GM21786 (cell line): ENCODE results near the gene KLHL35.
"Not testable (repeated sequence)": the region's sequence is repeated elsewhere in the genome, so short reads cannot be mapped to it uniquely, and the experiment has no call there.

ENCODE experiments used
- ATAC-seq: cut with Tn5 transposase; IDR thresholded peaks from one replicate; pipeline ENCODE4 v1.9.1; 2021; ENCODE audit not compliant: unreplicated experiment

Gene KLHL35

DNA sequence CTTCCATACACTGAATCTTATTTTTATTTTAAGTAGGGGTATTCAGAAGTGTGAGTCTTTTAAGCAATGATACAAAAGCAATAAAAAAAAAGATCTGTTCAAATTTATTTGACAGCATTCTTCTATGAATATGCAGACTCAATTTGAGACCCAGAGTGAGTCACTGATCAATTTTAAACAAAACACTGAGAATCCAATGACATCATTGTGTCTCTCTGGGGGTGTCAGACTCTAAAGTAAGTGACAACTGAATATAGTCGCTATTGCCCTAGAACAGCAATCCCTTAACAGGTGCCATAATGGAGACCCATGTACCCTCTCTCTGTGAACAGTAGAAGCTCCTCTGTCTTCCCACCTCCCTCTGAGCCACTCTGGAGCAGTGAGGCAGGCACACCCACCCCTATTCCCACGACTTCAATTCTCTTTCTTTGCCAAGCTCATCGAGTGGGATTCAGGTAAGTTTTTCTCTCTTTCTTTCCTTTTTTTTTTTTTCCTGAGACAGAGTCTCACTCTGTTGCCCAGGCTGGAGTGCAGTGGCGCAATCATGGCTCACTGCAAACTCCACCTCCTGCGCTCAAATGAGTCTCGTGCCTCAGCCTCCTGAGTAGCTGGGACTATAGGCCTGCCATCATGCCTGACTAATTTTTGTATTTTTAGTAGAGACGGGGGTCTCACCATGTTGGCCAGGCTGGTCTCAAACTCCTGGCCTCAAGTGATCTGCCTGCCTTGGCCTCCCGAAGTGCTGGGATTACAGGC lies 38.7 kb downstream of the KLHL35 start:
- no peak for ATAC-seq

DNA sequence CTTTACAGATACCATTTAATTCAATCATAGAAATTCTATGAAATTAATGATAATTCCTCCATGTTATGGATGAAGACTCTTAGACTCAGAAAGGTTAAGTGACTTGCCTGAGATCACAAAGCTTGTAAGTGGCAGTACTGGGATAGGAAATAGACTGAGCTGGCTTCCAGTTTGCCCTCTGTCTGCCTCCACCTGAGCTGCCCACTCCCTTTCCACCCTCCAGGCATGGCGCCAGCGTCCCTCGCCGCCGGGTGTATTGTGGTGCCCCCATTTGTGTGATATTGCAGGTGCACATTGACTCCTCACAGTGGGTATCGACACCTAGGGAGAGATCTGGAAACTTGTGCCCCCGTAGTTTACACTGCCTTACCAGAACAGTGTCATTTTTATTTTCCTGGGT lies 43.1 kb downstream of the KLHL35 start:
- ATAC-seq = no peak

DNA sequence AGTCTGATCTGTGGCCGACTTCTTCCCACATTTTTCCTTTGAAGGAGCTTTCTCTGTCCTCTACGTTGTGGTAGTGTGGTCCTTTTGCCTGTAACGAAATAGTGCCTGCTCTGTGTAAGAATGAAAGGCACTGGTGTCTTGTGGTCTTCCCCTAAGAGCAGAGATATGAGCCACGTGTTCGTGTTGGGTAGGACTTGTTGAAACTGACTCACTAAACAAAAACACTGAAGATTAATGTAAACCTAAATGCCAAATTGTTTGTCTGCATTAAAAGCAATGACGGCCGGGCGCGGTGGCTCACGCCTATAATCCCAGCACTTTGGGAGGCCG lies 43.8 kb downstream of the KLHL35 start:
- no peak for ATAC-seq

GRCh38 chr11:75388386-75389275 lies 44.4 kb downstream of the KLHL35 start:
- ATAC-seq = no peak

GRCh38 chr11:75387736-75388294 lies 45.2 kb downstream of the KLHL35 start:
- no peak for ATAC-seq

GRCh38 chr11:75386942-75387630 lies 45.9 kb downstream of the KLHL35 start:
- no peak for ATAC-seq

- ATAC-seq = no peak
Measured at GRCh38 chr11:75384438-75385080, 48.4 kb downstream of the KLHL35 start.

DNA sequence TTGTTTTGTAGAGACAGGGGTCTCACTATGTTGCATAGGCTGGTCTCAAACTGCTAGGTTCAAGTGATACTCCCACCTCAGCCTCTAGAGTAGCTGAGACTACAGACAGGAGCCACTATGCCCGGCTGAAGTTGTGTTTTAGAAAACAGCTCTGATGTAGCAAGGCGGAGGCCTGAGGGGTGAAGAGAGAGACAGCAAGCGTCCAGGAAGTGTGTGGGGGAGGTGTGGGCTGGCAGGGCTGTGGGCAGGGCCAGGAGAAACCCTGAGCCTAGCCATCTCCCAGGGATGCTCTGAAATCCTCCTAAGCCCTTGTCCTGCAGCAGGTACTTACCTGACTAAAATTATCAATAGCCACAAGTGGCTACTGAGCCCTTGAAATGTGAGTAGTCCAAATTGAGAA lies 49.8 kb downstream of the KLHL35 start:
- ATAC-seq = no peak

- no peak for ATAC-seq
Measured at GRCh38 chr11:75380716-75381420, 52.1 kb downstream of the KLHL35 start.

DNA sequence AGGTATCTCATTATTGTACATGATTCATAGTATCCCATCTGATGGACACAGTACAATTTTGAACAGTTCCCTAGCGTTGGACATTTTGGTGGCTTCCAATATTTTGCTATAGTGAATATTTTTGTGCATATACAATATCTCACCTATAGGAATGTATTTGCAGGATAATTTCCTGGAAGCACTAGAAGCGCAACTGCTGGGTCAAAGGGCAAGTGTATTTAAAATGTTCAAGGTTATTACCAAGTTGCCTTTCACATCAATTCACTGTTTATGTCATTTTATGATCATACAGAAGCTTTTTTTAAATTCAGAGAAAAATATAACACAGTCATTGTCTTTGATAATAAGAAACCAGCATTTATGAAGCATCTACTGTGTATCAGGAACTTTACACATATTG lies 52.8 kb downstream of the KLHL35 start:
- no peak for ATAC-seq

DNA sequence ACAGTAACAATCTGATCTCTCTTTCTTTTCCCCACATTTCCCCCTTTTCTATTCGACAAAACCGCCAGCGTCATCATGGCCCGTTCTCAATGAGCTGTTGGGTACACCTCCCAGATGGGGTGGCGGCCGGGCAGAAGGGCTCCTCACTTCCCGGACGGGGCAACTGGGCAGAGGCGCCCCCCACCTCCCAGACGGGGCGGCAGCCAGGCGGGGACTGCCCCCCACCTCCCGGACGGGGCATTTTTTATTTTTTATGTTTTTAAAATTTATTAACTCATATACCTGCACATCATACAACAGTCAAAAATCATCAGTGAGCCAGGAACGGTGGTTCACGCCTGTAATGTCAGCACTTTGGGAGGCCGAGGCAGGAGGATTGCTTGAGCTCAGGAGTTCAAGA lies 54.2 kb downstream of the KLHL35 start:
- not testable (repeated sequence) for ATAC-seq

- ATAC-seq = no peak
Measured at GRCh38 chr11:75376175-75376574, 56.8 kb downstream of the KLHL35 start.

GRCh38 chr11:75375626-75376025 lies 57.4 kb downstream of the KLHL35 start:
- ATAC-seq = no peak

DNA sequence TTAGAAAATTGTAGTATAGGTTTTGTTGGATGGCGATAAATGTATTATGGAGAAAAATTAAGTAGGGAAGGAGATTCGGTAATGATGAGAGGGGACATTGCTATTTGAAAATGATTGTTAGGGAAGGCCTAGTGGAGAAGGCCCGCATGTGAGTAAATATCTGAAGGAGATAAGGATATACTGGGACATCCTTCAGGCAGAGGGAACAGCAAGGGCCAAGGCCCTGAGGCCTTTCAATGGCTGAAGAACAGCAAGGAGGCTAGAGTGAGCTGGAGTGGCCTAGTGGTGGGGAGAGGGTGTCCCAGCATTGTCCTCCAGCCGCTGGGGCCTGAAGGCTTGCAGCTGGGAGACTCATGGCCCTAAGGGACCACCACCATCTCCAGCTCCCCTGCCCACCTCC lies 58.4 kb downstream of the KLHL35 start:
- no peak for ATAC-seq

GRCh38 chr11:75373201-75373600 lies 59.8 kb downstream of the KLHL35 start:
- no peak for ATAC-seq
